Neutrophil (primary cell): Measurements from ENCODE around the gene RAC2.

Experiments used
- H3K27ac ChIP-seq: fragments of 200-600 bp; sonication (generic); 2 replicates; pipeline ENCODE4 v1.5.1; 2016; ENCODE audit warnings: mild to moderate bottlenecking, moderate library complexity
- H3K27me3 ChIP-seq: fragments of 200-600 bp; sonication (generic); 2 replicates; pipeline ENCODE4 v1.6.0; 2016; ENCODE audit warnings: mild to moderate bottlenecking
- H3K36me3 ChIP-seq: fragments of 200-600 bp; sonication (generic); 2 replicates; pipeline ENCODE4 v1.5.1; 2017
- H3K4me1 ChIP-seq, 2 experiments: fragments of 200-600 bp in 1 of 2; sonication (generic) in 1 of 2; 1 replicate in 1 of 2; 2 replicates in 1 of 2; pipeline versions ENCODE4 v1.5.1 to v1.6.1; 2013 to 2016; ENCODE audit warnings: low read depth in 1 of 2, low read length in 1 of 2, mild to moderate bottlenecking in 1 of 2, moderate library complexity in 1 of 2; ENCODE audit not compliant: control insufficient read depth in 1 of 2, insufficient read depth in 1 of 2
- H3K4me3 ChIP-seq, 2 experiments: fragments of 200-600 bp in 1 of 2; sonication (generic) in 1 of 2; 1 replicate in 1 of 2; 2 replicates in 1 of 2; pipeline ENCODE4 v1.5.1; 2013 to 2016; ENCODE audit warnings: low read depth in 1 of 2, low read length in 1 of 2, mild to moderate bottlenecking in 1 of 2, moderate library complexity in 1 of 2
- H3K9me3 ChIP-seq: fragments of 200-600 bp; sonication (generic); 2 replicates; pipeline ENCODE4 v1.5.1; 2016
- CTCF ChIP-seq: fragments of 200-600 bp; sonication (generic); IDR thresholded peaks from 2 replicates; pipeline ENCODE4 v1.5.1; 2016; ENCODE audit warnings: antibody characterized with exemption

Gene RAC2

GRCh38 chr22:37230673-37231405 lies 13.2 kb downstream of the RAC2 start:
- Histone ChIP-seq H3K9me3 (no peaks in the 10 kb centered on the region), H3K27me3 (no peaks in the 10 kb centered on the region), H3K4me3 (peak overlapping the region; percentile 37 to 56), H3K27ac (peak overlapping the region; percentile 99), H3K36me3 (peaks cover 95% of the 10 kb centered on the region), H3K4me1 (peaks cover 89 to 93% of the 10 kb centered on the region in 2 experiments)
- TF ChIP-seq CTCF, result no peak

GRCh38 chr22:37229805-37230672 lies 14.0 kb downstream of the RAC2 start:
- H3K27ac ChIP-seq, result peak overlapping the region; percentile 99
- peaks cover 89 to 93% of the 10 kb centered on the region in 2 experiments for H3K4me1 ChIP-seq
- H3K27me3 ChIP-seq, result no peaks in the 10 kb centered on the region
- TF ChIP-seq CTCF, result peak; percentile 37
- H3K36me3 ChIP-seq, result peaks cover 95% of the 10 kb centered on the region
- peak overlapping the region; percentile 53 to 56 for H3K4me3 ChIP-seq
- no peaks in the 10 kb centered on the region for H3K9me3 ChIP-seq

- Histone ChIP-seq H3K4me1 (peaks cover 89 to 93% of the 10 kb centered on the region in 2 experiments), H3K9me3 (no peaks in the 10 kb centered on the region), H3K27ac (peak overlapping the region; percentile 99), H3K36me3 (peaks cover 95% of the 10 kb centered on the region), H3K4me3 (peak overlapping the region; percentile 53 to 56), H3K27me3 (no peaks in the 10 kb centered on the region)
- no peak for TF ChIP-seq CTCF
Observed at GRCh38 chr22:37229012-37229804, 14.9 kb downstream of the RAC2 start.

GRCh38 chr22:37228106-37229011 lies 15.7 kb downstream of the RAC2 start:
- Histone ChIP-seq H3K27ac (peak overlapping the region; percentile 99), H3K4me1 (peaks cover 89 to 93% of the 10 kb centered on the region in 2 experiments), H3K27me3 (no peaks in the 10 kb centered on the region), H3K36me3 (peaks cover 88% of the 10 kb centered on the region), H3K9me3 (no peaks in the 10 kb centered on the region), H3K4me3 (peak overlapping the region; percentile 53 to 56)
- TF ChIP-seq CTCF, result no peak
